ENCODE measurements around the gene INPP5A.

The INPP5A gene

GRCh38 chr10:132752961-132753360, 215.4 kb downstream of the INPP5A start:
- no peak for TF ChIP-seq EZH2phosphoT487 (IDR thresholded peaks at IDR 0.05; ENCODE audit: borderline replicate concordance, low read length)
- no peak for TF ChIP-seq CTCF (IDR thresholded peaks at IDR 0.05; ENCODE audit: low read depth, low read length, poor library complexity, severe bottlenecking)
- H3K79me2 ChIP-seq (ENCODE audit: control insufficient read depth, low read length), result no peaks in the 10 kb centered on the region
- no peaks in the 10 kb centered on the region for H3K4me1 ChIP-seq (ENCODE audit: control insufficient read depth, low read length)
- H3K4me2 ChIP-seq (ENCODE audit: low read length), result no peak overlapping the region
- H3F3A ChIP-seq (ENCODE audit: control insufficient read depth, insufficient read depth), result no peaks in the 10 kb centered on the region
- H3K27me3 ChIP-seq (ENCODE audit: control insufficient read depth, low read length), result no peaks in the 10 kb centered on the region
- no peaks in the 10 kb centered on the region for H3K9me2 ChIP-seq (replicated peaks; ENCODE audit: control insufficient read depth, low read length)
- H4K20me1 ChIP-seq (ENCODE audit: control insufficient read depth, insufficient read depth, low read depth, low read length), result no peaks in the 10 kb centered on the region
- peaks cover 51% of the 10 kb centered on the region for H3K9me3 ChIP-seq (ENCODE audit: control insufficient read depth, insufficient read depth, low read length)
- H3K36me3 ChIP-seq (ENCODE audit: control insufficient read depth, low read length), result no peaks in the 10 kb centered on the region
- no peak overlapping the region for H3K4me3 ChIP-seq (ENCODE audit: low read length)
- H3K27ac ChIP-seq (ENCODE audit: low read depth, low read length), result no peak overlapping the region

GRCh38 chr10:132753596-132753995, 216.0 kb downstream of the INPP5A start:
- no peaks in the 10 kb centered on the region for H3K36me3 ChIP-seq (ENCODE audit: control insufficient read depth, low read length)
- H4K20me1 ChIP-seq (ENCODE audit: control insufficient read depth, insufficient read depth, low read depth, low read length), result no peaks in the 10 kb centered on the region
- TF ChIP-seq CTCF (IDR thresholded peaks at IDR 0.05; ENCODE audit: low read depth, low read length, poor library complexity, severe bottlenecking) (no peak), EZH2phosphoT487 (IDR thresholded peaks at IDR 0.05; ENCODE audit: borderline replicate concordance, low read length) (no peak)
- no peaks in the 10 kb centered on the region for H3K4me1 ChIP-seq (ENCODE audit: control insufficient read depth, low read length)
- H3K9me3 ChIP-seq (ENCODE audit: control insufficient read depth, insufficient read depth, low read length), result peaks cover 51% of the 10 kb centered on the region
- no peaks in the 10 kb centered on the region for H3K9me2 ChIP-seq (replicated peaks; ENCODE audit: control insufficient read depth, low read length)
- no peaks in the 10 kb centered on the region for H3K79me2 ChIP-seq (ENCODE audit: control insufficient read depth, low read length)
- no peak overlapping the region for H3K27ac ChIP-seq (ENCODE audit: low read depth, low read length)
- no peaks in the 10 kb centered on the region for H3F3A ChIP-seq (ENCODE audit: control insufficient read depth, insufficient read depth)
- no peaks in the 10 kb centered on the region for H3K27me3 ChIP-seq (ENCODE audit: control insufficient read depth, low read length)
- H3K4me3 ChIP-seq (ENCODE audit: low read length), result no peak overlapping the region
- no peak overlapping the region for H3K4me2 ChIP-seq (ENCODE audit: low read length)

GRCh38 chr10:132754071-132754470, 216.5 kb downstream of the INPP5A start:
- TF ChIP-seq CTCF (IDR thresholded peaks at IDR 0.05; ENCODE audit: low read depth, low read length, poor library complexity, severe bottlenecking) (no peak), EZH2phosphoT487 (IDR thresholded peaks at IDR 0.05; ENCODE audit: borderline replicate concordance, low read length) (no peak)
- no peak overlapping the region for H3K4me2 ChIP-seq (ENCODE audit: low read length)
- no peaks in the 10 kb centered on the region for H3K4me1 ChIP-seq (ENCODE audit: control insufficient read depth, low read length)
- H3K9me3 ChIP-seq (ENCODE audit: control insufficient read depth, insufficient read depth, low read length), result peaks cover 47% of the 10 kb centered on the region
- H3K27ac ChIP-seq (ENCODE audit: low read depth, low read length), result no peak overlapping the region
- no peak overlapping the region for H3K4me3 ChIP-seq (ENCODE audit: low read length)
- no peaks in the 10 kb centered on the region for H3K27me3 ChIP-seq (ENCODE audit: control insufficient read depth, low read length)
- H3F3A ChIP-seq (ENCODE audit: control insufficient read depth, insufficient read depth), result no peaks in the 10 kb centered on the region
- H3K79me2 ChIP-seq (ENCODE audit: control insufficient read depth, low read length), result no peaks in the 10 kb centered on the region
- H3K9me2 ChIP-seq (replicated peaks; ENCODE audit: control insufficient read depth, low read length), result no peaks in the 10 kb centered on the region
- H4K20me1 ChIP-seq (ENCODE audit: control insufficient read depth, insufficient read depth, low read depth, low read length), result no peaks in the 10 kb centered on the region
- H3K36me3 ChIP-seq (ENCODE audit: control insufficient read depth, low read length), result no peaks in the 10 kb centered on the region

Data from DOHH2 (cell line).